HepG2 (cell line): ENCODE results near the gene WDR54. TPM values are rescaled to one million over a fixed set of nuclear protein-coding genes. Genes with fewer than 3 reads are reported as not detected.
A peak's percentile ranks its signal among the peaks of the same experiment; 100 is the strongest.

ENCODE experiments used
- ARNT ChIP-seq: fragments of 450-650 bp; IDR thresholded peaks from 2 replicates; pipeline ENCODE4 v1.6.1; 2017
- ARNT2 ChIP-seq: sonication (generic); formaldehyde crosslinking; IDR thresholded peaks from 2 replicates; pipeline ENCODE4 v1.8.0; 2022; ENCODE audit warnings: mild to moderate bottlenecking, low read depth, missing genetic modification reagents, moderate library complexity
- BRF2 ChIP-seq: sonication (generic); formaldehyde crosslinking; IDR thresholded peaks from 2 replicates; pipeline ENCODE4 v1.8.1; 2022; ENCODE audit warnings: mild to moderate bottlenecking, missing genetic modification reagents
- ELK4 ChIP-seq: sonication (generic); formaldehyde crosslinking; IDR thresholded peaks from 2 replicates; pipeline ENCODE4 v1.9.0; 2021; ENCODE audit warnings: missing genetic modification reagents, borderline replicate concordance
- HOXD1 ChIP-seq: sonication (generic); formaldehyde crosslinking; IDR thresholded peaks from 2 replicates; pipeline ENCODE4 v1.5.0; 2020; ENCODE audit warnings: missing genetic modification reagents
- POLR2AphosphoS2 ChIP-seq: IDR thresholded peaks from 2 replicates; pipeline ENCODE4 v1.6.1; 2011; ENCODE audit warnings: low read depth, low read length, improper control_type of control experiment
- ZFAT ChIP-seq: sonication (generic); formaldehyde crosslinking; conservative IDR thresholded peaks from 2 replicates; pipeline ENCODE4 v1.8.1; 2023; ENCODE audit warnings: missing genetic modification reagents, inconsistent platforms
- ZFP37 ChIP-seq: sonication (generic); formaldehyde crosslinking; IDR thresholded peaks from 2 replicates; pipeline ENCODE4 v1.4.0; 2020; ENCODE audit warnings: missing genetic modification reagents, borderline replicate concordance
- ZNF224 ChIP-seq: sonication (generic); formaldehyde crosslinking; IDR thresholded peaks from 2 replicates; pipeline ENCODE4 v1.5.0; 2020; ENCODE audit warnings: mild to moderate bottlenecking, missing genetic modification reagents
- ZNF235 ChIP-seq: sonication (generic); formaldehyde crosslinking; IDR thresholded peaks from 2 replicates; pipeline ENCODE4 v1.8.1; 2023; ENCODE audit warnings: mild to moderate bottlenecking, missing genetic modification reagents, borderline replicate concordance
- ZNF260 ChIP-seq: sonication (generic); formaldehyde crosslinking; IDR thresholded peaks from 2 replicates; pipeline ENCODE4 v1.4.0; 2020; ENCODE audit warnings: missing genetic modification reagents, low read depth, mild to moderate bottlenecking, borderline replicate concordance
- ZNF383 ChIP-seq: sonication (generic); formaldehyde crosslinking; IDR thresholded peaks from 2 replicates; pipeline ENCODE4 v1.4.0; 2020; ENCODE audit warnings: missing genetic modification reagents, mild to moderate bottlenecking, borderline replicate concordance
- ZNF460 ChIP-seq: sonication (generic); formaldehyde crosslinking; IDR thresholded peaks from 2 replicates; pipeline ENCODE4 v1.5.1; 2020; ENCODE audit warnings: missing genetic modification reagents, mild to moderate bottlenecking, borderline replicate concordance
- ZNF780A ChIP-seq: sonication (generic); formaldehyde crosslinking; IDR thresholded peaks from 2 replicates; pipeline ENCODE4 v1.8.0; 2022; ENCODE audit warnings: mild to moderate bottlenecking, missing genetic modification reagents, moderate library complexity
- ZNF781 ChIP-seq: sonication (generic); formaldehyde crosslinking; IDR thresholded peaks from 2 replicates; pipeline ENCODE4 v1.5.1; 2020; ENCODE audit warnings: borderline replicate concordance, mild to moderate bottlenecking, missing genetic modification reagents; ENCODE audit errors: not compliant biosample characterization
- ZSCAN20 ChIP-seq: sonication (generic); formaldehyde crosslinking; IDR thresholded peaks from 2 replicates; pipeline ENCODE4 v1.4.0; 2020; ENCODE audit warnings: missing genetic modification reagents, mild to moderate bottlenecking, borderline replicate concordance
- polyA plus RNA-seq, 8 experiments: library from polyadenylated mRNA; depleted of rRNA in 3 of 8; stranded (reverse) in 7 of 8; unstranded in 1 of 8; fragments of >200 nt; fragmentation: Illumina TruSeq in 4 of 8; extraction: Trizol in 4 of 8; gene quantifications; 2 replicates each; pipeline versions ENCODE4 v1.2.1 to v1.2.3, GENCODE V29; 2011 to 2016; ENCODE audit warnings: low read depth in 4 of 8, missing spikeins in 1 of 8, mixed read lengths in 1 of 8; ENCODE audit not compliant: insufficient read depth in 1 of 8
- total RNA-seq, 5 experiments: library from RNA; depleted of rRNA; stranded (reverse); fragments of >200 nt; fragmentation: Illumina TruSeq; extraction: Trizol; gene quantifications; 2 replicates each; pipeline ENCODE4 v1.2.3, GENCODE V29; 2016; ENCODE audit warnings: low read depth in 1 of 5
- TF ChIP-seq, protein P1 (sequence below): sonication (generic); formaldehyde crosslinking; IDR thresholded peaks from 2 replicates; pipeline ENCODE4 v1.9.0; 2021; ENCODE audit warnings: mild to moderate bottlenecking, missing genetic modification reagents
- TF ChIP-seq, protein P2 (sequence below): sonication (generic); formaldehyde crosslinking; IDR thresholded peaks from 2 replicates; pipeline ENCODE4 v1.4.0; 2020; ENCODE audit warnings: missing genetic modification reagents, mild to moderate bottlenecking, borderline replicate concordance

The WDR54 gene
- total and polyA plus RNA-seq, 2 of the 13 experiments (the other 11 are each of a cell fraction or from before 2014, with no cell fraction given): 2.0 to 17.3 TPM

- TF ChIP-seq ZNF781 (CRISPR knock-in tag): peak; percentile 89
- no peak for TF ChIP-seq ZFAT (CRISPR knock-in tag)
- TF ChIP-seq ZNF383 (CRISPR knock-in tag): peak; percentile 54; the same call in 1 of the 2 replicates
- TF ChIP-seq ARNT: no peak
- TF ChIP-seq ZNF780A (CRISPR knock-in tag): no peak
- TF ChIP-seq ZNF224 (CRISPR knock-in tag): no peak
- no peak for TF ChIP-seq POLR2AphosphoS2
- TF ChIP-seq ZFP37 (CRISPR knock-in tag): 0 out of 2 replicates have a peak, but pooled peaks have one; percentile 82
- TF ChIP-seq, protein P1, sequence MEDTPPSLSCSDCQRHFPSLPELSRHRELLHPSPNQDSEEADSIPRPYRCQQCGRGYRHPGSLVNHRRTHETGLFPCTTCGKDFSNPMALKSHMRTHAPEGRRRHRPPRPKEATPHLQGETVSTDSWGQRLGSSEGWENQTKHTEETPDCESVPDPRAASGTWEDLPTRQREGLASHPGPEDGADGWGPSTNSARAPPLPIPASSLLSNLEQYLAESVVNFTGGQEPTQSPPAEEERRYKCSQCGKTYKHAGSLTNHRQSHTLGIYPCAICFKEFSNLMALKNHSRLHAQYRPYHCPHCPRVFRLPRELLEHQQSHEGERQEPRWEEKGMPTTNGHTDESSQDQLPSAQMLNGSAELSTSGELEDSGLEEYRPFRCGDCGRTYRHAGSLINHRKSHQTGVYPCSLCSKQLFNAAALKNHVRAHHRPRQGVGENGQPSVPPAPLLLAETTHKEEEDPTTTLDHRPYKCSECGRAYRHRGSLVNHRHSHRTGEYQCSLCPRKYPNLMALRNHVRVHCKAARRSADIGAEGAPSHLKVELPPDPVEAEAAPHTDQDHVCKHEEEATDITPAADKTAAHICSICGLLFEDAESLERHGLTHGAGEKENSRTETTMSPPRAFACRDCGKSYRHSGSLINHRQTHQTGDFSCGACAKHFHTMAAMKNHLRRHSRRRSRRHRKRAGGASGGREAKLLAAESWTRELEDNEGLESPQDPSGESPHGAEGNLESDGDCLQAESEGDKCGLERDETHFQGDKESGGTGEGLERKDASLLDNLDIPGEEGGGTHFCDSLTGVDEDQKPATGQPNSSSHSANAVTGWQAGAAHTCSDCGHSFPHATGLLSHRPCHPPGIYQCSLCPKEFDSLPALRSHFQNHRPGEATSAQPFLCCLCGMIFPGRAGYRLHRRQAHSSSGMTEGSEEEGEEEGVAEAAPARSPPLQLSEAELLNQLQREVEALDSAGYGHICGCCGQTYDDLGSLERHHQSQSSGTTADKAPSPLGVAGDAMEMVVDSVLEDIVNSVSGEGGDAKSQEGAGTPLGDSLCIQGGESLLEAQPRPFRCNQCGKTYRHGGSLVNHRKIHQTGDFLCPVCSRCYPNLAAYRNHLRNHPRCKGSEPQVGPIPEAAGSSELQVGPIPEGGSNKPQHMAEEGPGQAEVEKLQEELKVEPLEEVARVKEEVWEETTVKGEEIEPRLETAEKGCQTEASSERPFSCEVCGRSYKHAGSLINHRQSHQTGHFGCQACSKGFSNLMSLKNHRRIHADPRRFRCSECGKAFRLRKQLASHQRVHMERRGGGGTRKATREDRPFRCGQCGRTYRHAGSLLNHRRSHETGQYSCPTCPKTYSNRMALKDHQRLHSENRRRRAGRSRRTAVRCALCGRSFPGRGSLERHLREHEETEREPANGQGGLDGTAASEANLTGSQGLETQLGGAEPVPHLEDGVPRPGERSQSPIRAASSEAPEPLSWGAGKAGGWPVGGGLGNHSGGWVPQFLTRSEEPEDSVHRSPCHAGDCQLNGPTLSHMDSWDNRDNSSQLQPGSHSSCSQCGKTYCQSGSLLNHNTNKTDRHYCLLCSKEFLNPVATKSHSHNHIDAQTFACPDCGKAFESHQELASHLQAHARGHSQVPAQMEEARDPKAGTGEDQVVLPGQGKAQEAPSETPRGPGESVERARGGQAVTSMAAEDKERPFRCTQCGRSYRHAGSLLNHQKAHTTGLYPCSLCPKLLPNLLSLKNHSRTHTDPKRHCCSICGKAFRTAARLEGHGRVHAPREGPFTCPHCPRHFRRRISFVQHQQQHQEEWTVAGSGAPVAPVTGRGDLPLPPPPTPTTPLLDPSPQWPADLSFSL (CRISPR knock-in tag): peak; percentile 65; the same call in 1 of the 2 replicates
- TF ChIP-seq ELK4: no peak
- TF ChIP-seq, protein P2, sequence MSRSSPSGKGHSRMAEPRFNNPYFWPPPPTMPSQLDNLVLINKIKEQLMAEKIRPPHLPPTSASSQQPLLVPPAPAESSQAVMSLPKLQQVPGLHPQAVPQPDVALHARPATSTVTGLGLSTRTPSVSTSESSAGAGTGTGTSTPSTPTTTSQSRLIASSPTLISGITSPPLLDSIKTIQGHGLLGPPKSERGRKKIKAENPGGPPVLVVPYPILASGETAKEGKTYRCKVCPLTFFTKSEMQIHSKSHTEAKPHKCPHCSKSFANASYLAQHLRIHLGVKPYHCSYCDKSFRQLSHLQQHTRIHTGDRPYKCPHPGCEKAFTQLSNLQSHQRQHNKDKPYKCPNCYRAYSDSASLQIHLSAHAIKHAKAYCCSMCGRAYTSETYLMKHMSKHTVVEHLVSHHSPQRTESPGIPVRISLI: peak; percentile 53; the same call in 1 of the 2 replicates
- TF ChIP-seq ZSCAN20 (CRISPR knock-in tag): peak; percentile 71
- TF ChIP-seq ARNT2 (CRISPR knock-in tag): peak; percentile 93
- TF ChIP-seq ZNF460 (CRISPR knock-in tag): no peak; the same call in 1 of the 2 replicates
- TF ChIP-seq ZNF260 (CRISPR knock-in tag): no peak
- peak; percentile 85 for TF ChIP-seq ZNF235 (CRISPR knock-in tag)
- TF ChIP-seq BRF2 (CRISPR knock-in tag): peak; percentile 84; the same call in 1 of the 2 replicates
- TF ChIP-seq HOXD1 (CRISPR knock-in tag): 0 out of 2 replicates have a peak, but pooled peaks have one; percentile 28
Measured at GRCh38 chr2:74440378-74441169, 19.0 kb downstream of the WDR54 start (continued).
